HepG2 (cell line): Measurements from ENCODE around the gene TPH1. TPM values are rescaled to one million over a fixed set of nuclear protein-coding genes. Genes with fewer than 3 reads are reported as not detected.
A peak's percentile ranks its signal among the peaks of the same experiment; 100 is the strongest.

Experiments used
- CEBPG ChIP-seq: IDR thresholded peaks from 2 replicates; pipeline ENCODE4 v1.6.1; 2016
- EP300 ChIP-seq, 3 experiments: sonication (generic) in 1 of 3; formaldehyde crosslinking in 1 of 3; IDR thresholded peaks; 2 replicates each; pipeline versions ENCODE4 v1.5.1 to v1.6.1; 2011 to 2020; ENCODE audit warnings: low read depth in 2 of 3, low read length in 2 of 3, borderline replicate concordance in 1 of 3, improper control_type of control experiment in 1 of 3, mild to moderate bottlenecking in 1 of 3, missing genetic modification reagents in 1 of 3, moderate library complexity in 1 of 3
- FOXO1 ChIP-seq: sonication (generic); formaldehyde crosslinking; IDR thresholded peaks from 2 replicates; pipeline ENCODE4 v1.4.0; 2020; ENCODE audit warnings: missing genetic modification reagents
- HNF4G ChIP-seq, 2 experiments: sonication (generic) in 1 of 2; formaldehyde crosslinking in 1 of 2; IDR thresholded peaks; 2 replicates each; pipeline versions ENCODE4 v1.4.0 to v1.6.1; 2011 to 2020; ENCODE audit warnings: borderline replicate concordance in 2 of 2, low read depth in 2 of 2, mild to moderate bottlenecking in 2 of 2, low read length in 1 of 2, missing genetic modification reagents in 1 of 2, moderate library complexity in 1 of 2
- KMT2B ChIP-seq: IDR thresholded peaks from 2 replicates; pipeline ENCODE4 v1.6.1; 2016; ENCODE audit warnings: missing genetic modification reagents, missing compliant biosample characterization
- MLX ChIP-seq: IDR thresholded peaks from 2 replicates; pipeline ENCODE4 v1.6.1; 2016
- MXI1 ChIP-seq: IDR thresholded peaks from 3 replicates; pipeline ENCODE4 v1.6.1; 2012; ENCODE audit warnings: low read depth, low read length, inconsistent platforms, borderline replicate concordance
- NCOA5 ChIP-seq: sonication (generic); formaldehyde crosslinking; IDR thresholded peaks from 2 replicates; pipeline ENCODE4 v1.4.0; 2020; ENCODE audit warnings: missing genetic modification reagents
- PHF20 ChIP-seq: sonication (generic); formaldehyde crosslinking; IDR thresholded peaks from 2 replicates; pipeline ENCODE4 v1.5.0; 2020; ENCODE audit warnings: mild to moderate bottlenecking, missing genetic modification reagents
- PITX1 ChIP-seq: sonication (generic); formaldehyde crosslinking; IDR thresholded peaks from 2 replicates; pipeline ENCODE4 v1.5.1; 2020; ENCODE audit warnings: mild to moderate bottlenecking, missing genetic modification reagents
- RXRB ChIP-seq: IDR thresholded peaks from 2 replicates; pipeline ENCODE4 v1.6.1; 2016; ENCODE audit warnings: borderline replicate concordance, missing genetic modification reagents, missing compliant biosample characterization
- SAP130 ChIP-seq: IDR thresholded peaks from 2 replicates; pipeline ENCODE4 v1.6.1; 2016; ENCODE audit warnings: low read depth
- ZBTB34 ChIP-seq: sonication (generic); formaldehyde crosslinking; IDR thresholded peaks from 2 replicates; pipeline ENCODE4 v1.8.0; 2022; ENCODE audit warnings: mild to moderate bottlenecking, missing genetic modification reagents
- ZKSCAN8 ChIP-seq: IDR thresholded peaks from 2 replicates; pipeline ENCODE4 v1.6.1; 2016; ENCODE audit warnings: borderline replicate concordance, missing genetic modification reagents, missing compliant biosample characterization
- ZNF136 ChIP-seq: sonication (generic); formaldehyde crosslinking; IDR thresholded peaks from 2 replicates; pipeline ENCODE4 v1.8.1; 2022; ENCODE audit warnings: low read depth, mild to moderate bottlenecking, moderate library complexity, missing genetic modification reagents
- ZNF331 ChIP-seq: sonication (generic); formaldehyde crosslinking; IDR thresholded peaks from 2 replicates; pipeline ENCODE4 v1.4.0; 2020; ENCODE audit warnings: missing genetic modification reagents
- ZNF558 ChIP-seq: sonication (generic); formaldehyde crosslinking; IDR thresholded peaks from 2 replicates; pipeline ENCODE4 v1.9.0; 2022; ENCODE audit warnings: mild to moderate bottlenecking, missing genetic modification reagents, borderline replicate concordance
- ZNF644 ChIP-seq: IDR thresholded peaks from 2 replicates; pipeline ENCODE4 v1.6.1; 2016; ENCODE audit warnings: low read depth
- polyA plus RNA-seq, 8 experiments: library from polyadenylated mRNA; depleted of rRNA in 3 of 8; stranded (reverse) in 7 of 8; unstranded in 1 of 8; fragments of >200 nt; fragmentation: Illumina TruSeq in 4 of 8; extraction: Trizol in 4 of 8; gene quantifications; 2 replicates each; pipeline versions ENCODE4 v1.2.1 to v1.2.3, GENCODE V29; 2011 to 2016; ENCODE audit warnings: low read depth in 4 of 8, missing spikeins in 1 of 8, mixed read lengths in 1 of 8; ENCODE audit not compliant: insufficient read depth in 1 of 8
- total RNA-seq, 5 experiments: library from RNA; depleted of rRNA; stranded (reverse); fragments of >200 nt; fragmentation: Illumina TruSeq; extraction: Trizol; gene quantifications; 2 replicates each; pipeline ENCODE4 v1.2.3, GENCODE V29; 2016; ENCODE audit warnings: low read depth in 1 of 5
- TF ChIP-seq, protein P1 (sequence below): IDR thresholded peaks from 2 replicates; pipeline ENCODE4 v1.6.1; 2016

TPH1 gene
- total and polyA plus RNA-seq, 2 of the 13 experiments (the other 11 are each of a cell fraction or from before 2014, with no cell fraction given), result 0.26 to 0.53 TPM

DNA sequence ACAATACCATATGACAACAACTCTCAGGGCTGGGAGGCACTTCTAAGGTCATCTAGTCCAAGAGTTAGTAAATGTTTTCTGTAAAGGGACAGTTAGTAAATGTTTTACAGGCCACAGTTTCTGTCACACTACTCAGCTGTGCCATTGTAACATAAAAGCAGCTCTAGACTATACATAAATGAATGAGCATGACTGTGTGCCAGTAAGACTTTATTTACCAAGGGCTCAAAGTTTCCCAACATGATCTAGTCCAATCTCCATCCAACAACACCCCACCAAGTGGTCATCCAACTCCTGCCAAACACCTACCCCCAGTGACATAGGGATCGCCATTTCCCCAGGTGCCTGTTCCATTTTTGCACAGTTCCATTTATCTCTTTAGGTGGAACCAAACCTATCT, 45.3 kb downstream of the TPH1 start (continued):
- TF ChIP-seq ZBTB34 (CRISPR knock-in tag) (peak; percentile 90), PHF20 (CRISPR knock-in tag) (no peak), FOXO1 (CRISPR knock-in tag) (peak; percentile 74; the same call in 1 of the 2 replicates), PITX1 (CRISPR knock-in tag) (peak; percentile 94), NCOA5 (no peak), CEBPG (CRISPR knock-in tag) (peak; percentile 75), KMT2B (CRISPR knock-in tag) (peak; percentile 65), EP300 (IDR thresholded peaks at IDR 0.05; ENCODE audit: low read depth in 2 of 2, low read length in 2 of 2) (peak in 1 of 2 experiments; percentile 75; a peak in 2 of 4 replicates), EP300 (CRISPR knock-in tag; IDR thresholded peaks at IDR 0.05; ENCODE audit: borderline replicate concordance) (0 out of 2 replicates have a peak, but pooled peaks have one; percentile 33), RXRB (CRISPR knock-in tag) (peak; percentile 86), HNF4G (IDR thresholded peaks at IDR 0.05; ENCODE audit: borderline replicate concordance, low read depth, low read length) (peak; percentile 32; the same call in 1 of the 2 replicates), HNF4G (CRISPR knock-in tag; IDR thresholded peaks at IDR 0.05; ENCODE audit: borderline replicate concordance, low read depth) (no peak; the same call in 1 of the 2 replicates), ZNF558 (CRISPR knock-in tag) (no peak), MLX (CRISPR knock-in tag) (peak; percentile 75), MXI1 (peak; percentile 62; the same call in 1 of the 3 replicates), ZKSCAN8 (CRISPR knock-in tag) (0 out of 2 replicates have a peak, but pooled peaks have one; percentile 55), ZNF644 (CRISPR knock-in tag) (peak; percentile 100), SAP130 (CRISPR knock-in tag) (peak; percentile 94), ZNF331 (CRISPR knock-in tag) (peak; percentile 61; the same call in 1 of the 2 replicates), ZNF136 (CRISPR knock-in tag) (no peak)
- TF ChIP-seq, protein P1, sequence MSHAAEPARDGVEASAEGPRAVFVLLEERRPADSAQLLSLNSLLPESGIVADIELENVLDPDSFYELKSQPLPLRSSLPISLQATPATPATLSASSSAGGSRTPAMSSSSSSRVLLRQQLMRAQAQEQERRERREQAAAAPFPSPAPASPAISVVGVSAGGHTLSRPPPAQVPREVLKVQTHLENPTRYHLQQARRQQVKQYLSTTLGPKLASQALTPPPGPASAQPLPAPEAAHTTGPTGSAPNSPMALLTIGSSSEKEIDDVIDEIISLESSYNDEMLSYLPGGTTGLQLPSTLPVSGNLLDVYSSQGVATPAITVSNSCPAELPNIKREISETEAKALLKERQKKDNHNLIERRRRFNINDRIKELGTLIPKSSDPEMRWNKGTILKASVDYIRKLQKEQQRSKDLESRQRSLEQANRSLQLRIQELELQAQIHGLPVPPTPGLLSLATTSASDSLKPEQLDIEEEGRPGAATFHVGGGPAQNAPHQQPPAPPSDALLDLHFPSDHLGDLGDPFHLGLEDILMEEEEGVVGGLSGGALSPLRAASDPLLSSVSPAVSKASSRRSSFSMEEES, result 0 out of 2 replicates have a peak, but pooled peaks have one; percentile 15
- TF ChIP-seq, all 625 proteins: peak for 133
